CD4-positive, alpha-beta T cell (primary cell): ENCODE data around the gene BUB3. TPM values are rescaled to one million over a fixed set of nuclear protein-coding genes. Genes with fewer than 3 reads are reported as not detected.

Source experiments
- ATAC-seq: fragments of 200-7000 bp; cut with Tn5 transposase; one replicate; pipeline ENCODE4 v1.10.0; 2022; ENCODE audit warnings: mild to moderate bottlenecking; ENCODE audit not compliant: poor library complexity
- CTCF ChIA-PET: fragments of 350-600 bp; sonication (Branson Sonifier 250); formaldehyde crosslinking; loops from one replicate; lab custom pipeline; 2021; ENCODE audit warnings: antibody characterized with exemption, inconsistent platforms; lab: Charles Lee
- POLR2A ChIA-PET: fragments of 350-600 bp; sonication (Branson Sonifier 250); formaldehyde crosslinking; loops from one replicate; lab custom pipeline; 2021; ENCODE audit warnings: antibody characterized with exemption, inconsistent platforms; lab: Charles Lee
- DNase-seq, 14 experiments: peaks; one replicate each; pipeline ENCODE4 v3.0.0-alpha.2; 2013 to 2020; ENCODE audit warnings: mixed read lengths in 2 of 14
- H3K27ac ChIP-seq, 2 donors: one replicate each; pipeline versions ENCODE4 v1.5.1 to v1.7.0; 2013; ENCODE audit warnings: low read length in 2 of 2, low read depth in 1 of 2, mild to moderate bottlenecking in 1 of 2
- H3K27me3 ChIP-seq, 2 experiments: 1 replicate in 1 of 2; 2 replicates in 1 of 2; pipeline versions ENCODE4 v1.6.1 to v1.7.0; 2013; ENCODE audit warnings: low read length in 2 of 2, control low read depth in 1 of 2, mild to moderate bottlenecking in 1 of 2, moderate library complexity in 1 of 2; ENCODE audit not compliant: insufficient read depth in 2 of 2, control insufficient read depth in 1 of 2
- H3K36me3 ChIP-seq: one replicate; pipeline ENCODE4 v1.6.1; 2013; ENCODE audit warnings: low read length, control low read depth; ENCODE audit not compliant: insufficient read depth
- H3K4me1 ChIP-seq: one replicate; pipeline ENCODE4 v1.6.1; 2013; ENCODE audit warnings: low read length, control low read depth; ENCODE audit not compliant: insufficient read depth
- H3K4me3 ChIP-seq: one replicate; pipeline ENCODE4 v1.5.1; 2013; ENCODE audit warnings: mild to moderate bottlenecking, low read length, moderate library complexity
- H3K9me3 ChIP-seq, 2 experiments: 1 replicate in 1 of 2; 2 replicates in 1 of 2; pipeline versions ENCODE4 v1.6.1 to v1.7.0; 2013; ENCODE audit warnings: low read length in 2 of 2, mild to moderate bottlenecking in 2 of 2, control low read depth in 1 of 2, moderate library complexity in 1 of 2; ENCODE audit not compliant: control insufficient read depth in 1 of 2, insufficient read depth in 1 of 2
- H3K27ac Mint-ChIP-seq: one replicate; pipeline ENCODE4 v1.8.0; 2020; ENCODE audit warnings: mixed read lengths
- H3K27me3 Mint-ChIP-seq: one replicate; pipeline ENCODE4 v1.8.0; 2021; ENCODE audit warnings: mixed read lengths
- H3K36me3 Mint-ChIP-seq: one replicate; pipeline ENCODE4 v1.8.0; 2021; ENCODE audit warnings: low read depth, mixed read lengths
- H3K4me1 Mint-ChIP-seq: one replicate; pipeline ENCODE4 v1.8.0; 2021; ENCODE audit warnings: low read depth, mixed read lengths
- H3K4me3 Mint-ChIP-seq: one replicate; pipeline ENCODE4 v1.8.0; 2020; ENCODE audit warnings: mild to moderate bottlenecking, mixed read lengths
- H3K9me3 Mint-ChIP-seq: one replicate; pipeline ENCODE4 v1.8.0; 2020; ENCODE audit warnings: mixed read lengths
- CTCF ChIP-seq: fragments of 200-600 bp; IDR thresholded peaks from one replicate; pipeline ENCODE4 v1.8.0; 2022; ENCODE audit warnings: antibody characterized with exemption, mild to moderate bottlenecking
- intact Hi-C, 2 experiments: fragments of 100-400 bp; cut with DNase I in 1 of 2; cut with micrococcal nuclease in 1 of 2; formaldehyde crosslinking; loops; one replicate each; pipeline versions ENCODE4 v1.15.1 to v1.9.0; 2023 to 2025; cut with DNase I, micrococcal nuclease
- total RNA-seq, 174 experiments: library from RNA in 2 of 174; stranded (reverse) in 2 of 174; gene quantifications; one replicate each; pipeline ENCODE4 v1.2.3 and lab custom pipeline; 2021 to 2026

The BUB3 gene
- total RNA-seq, 2 experiments from 2014 or later = 167 to 178 TPM

DNA sequence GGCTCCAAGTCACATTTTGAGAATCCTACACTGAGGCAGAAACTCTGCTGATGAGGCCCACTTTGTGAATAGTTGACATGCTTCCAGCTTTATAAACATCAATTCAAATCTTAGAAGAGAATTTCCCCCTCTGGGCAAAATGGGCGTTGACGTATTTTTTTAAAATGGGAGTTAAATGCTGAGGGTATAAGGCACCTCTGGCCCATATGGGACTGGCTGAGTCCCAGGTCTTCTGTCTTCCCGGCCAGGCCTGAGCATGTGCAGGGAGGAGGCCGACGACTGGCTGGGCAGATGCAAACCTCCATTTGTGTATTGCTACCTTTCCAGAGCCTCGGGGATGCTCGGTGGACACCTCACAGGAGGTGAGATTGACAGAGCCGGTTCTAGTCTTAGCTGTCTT is 37.7 kb downstream of the BUB3 start:
- CTCF ChIA-PET = no interaction called here
- no peaks in the 10 kb centered on the region for H3K9me3 Mint-ChIP-seq
- no peaks in the 10 kb centered on the region for H3K4me1 ChIP-seq
- POLR2A ChIA-PET = no interaction called here
- H3K4me3 Mint-ChIP-seq = no peak overlapping the region
- no peaks in the 10 kb centered on the region for H3K27me3 Mint-ChIP-seq
- no peaks in the 10 kb centered on the region for H3K4me1 Mint-ChIP-seq
- no peak overlapping the region for H3K27ac Mint-ChIP-seq
- H3K36me3 ChIP-seq = peaks cover 21% of the 10 kb centered on the region
- no peak overlapping the region for H3K4me3 ChIP-seq
- H3K36me3 Mint-ChIP-seq = peaks cover 72% of the 10 kb centered on the region
- H3K9me3 ChIP-seq = no peaks in the 10 kb centered on the region
- H3K27ac ChIP-seq = no peak overlapping the region
- intact Hi-C loops = no loop called here
- no peak for DNase-seq
- H3K27me3 ChIP-seq = no peaks in the 10 kb centered on the region
- TF ChIP-seq CTCF = no peak
- no peak for ATAC-seq

DNA sequence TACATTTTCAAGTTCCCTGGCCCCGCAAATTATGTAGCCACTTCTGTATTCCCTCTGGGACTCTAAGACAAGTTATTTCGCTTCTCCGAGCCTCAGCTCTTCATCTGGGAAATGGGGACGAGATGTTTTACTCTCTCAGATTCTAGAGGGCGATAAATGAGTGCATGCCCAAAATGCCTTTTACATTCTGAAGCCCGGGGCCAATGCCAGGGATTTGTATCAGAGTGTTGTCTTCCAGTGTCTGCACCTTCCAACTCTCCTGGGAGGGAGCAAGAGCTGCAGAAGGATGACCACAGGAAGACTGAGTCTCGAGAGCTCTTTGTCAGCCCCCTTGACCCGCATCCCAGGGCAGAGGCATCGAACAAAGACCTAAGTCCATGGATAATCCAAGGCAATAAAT is 39.9 kb downstream of the BUB3 start:
- POLR2A ChIA-PET = interaction anchor here (1.2 kb wide), 1 partner anchor 38 kb away, joined by 3 read pairs; no protein-coding TSS in a partner anchor

GRCh38 chr10:123200531-123200930 is 46.3 kb downstream of the BUB3 start:
- Histone ChIP-seq H3K4me3 (no peak overlapping the region), H3K27me3 (no peaks in the 10 kb centered on the region), H3K4me1 (no peaks in the 10 kb centered on the region), H3K9me3 (no peaks in the 10 kb centered on the region), H3K27ac (no peak overlapping the region), H3K36me3 (no peaks in the 10 kb centered on the region)
- DNase-seq = no peak
- H3K9me3 Mint-ChIP-seq = no peaks in the 10 kb centered on the region
- H3K4me1 Mint-ChIP-seq = peaks cover 16% of the 10 kb centered on the region
- peaks cover 29% of the 10 kb centered on the region for H3K36me3 Mint-ChIP-seq
- ChIA-PET CTCF (no interaction called here), POLR2A (no interaction called here)
- TF ChIP-seq CTCF = no peak
- H3K27ac Mint-ChIP-seq = no peak overlapping the region
- intact Hi-C loops = no loop called here
- no peak for ATAC-seq
- H3K4me3 Mint-ChIP-seq = no peak overlapping the region
- no peaks in the 10 kb centered on the region for H3K27me3 Mint-ChIP-seq

More for the DNA sequence above, 39.9 kb downstream of the BUB3 start:
- Histone ChIP-seq H3K27me3 (no peaks in the 10 kb centered on the region), H3K9me3 (no peaks in the 10 kb centered on the region), H3K4me1 (no peaks in the 10 kb centered on the region), H3K27ac (no peak overlapping the region), H3K36me3 (peaks cover 21% of the 10 kb centered on the region), H3K4me3 (no peak overlapping the region)
- peaks cover 51% of the 10 kb centered on the region for H3K36me3 Mint-ChIP-seq
- H3K27me3 Mint-ChIP-seq = no peaks in the 10 kb centered on the region
- no peak for TF ChIP-seq CTCF
- intact Hi-C loops = no loop called here
- ATAC-seq (no peak), DNase-seq (no peak)
- H3K4me1 Mint-ChIP-seq = no peaks in the 10 kb centered on the region
- CTCF ChIA-PET = no interaction called here
- no peak overlapping the region for H3K4me3 Mint-ChIP-seq
- no peaks in the 10 kb centered on the region for H3K9me3 Mint-ChIP-seq
- H3K27ac Mint-ChIP-seq = no peak overlapping the region
